Measurements from ENCODE around the gene DICER1.

The DICER1 gene

DNA sequence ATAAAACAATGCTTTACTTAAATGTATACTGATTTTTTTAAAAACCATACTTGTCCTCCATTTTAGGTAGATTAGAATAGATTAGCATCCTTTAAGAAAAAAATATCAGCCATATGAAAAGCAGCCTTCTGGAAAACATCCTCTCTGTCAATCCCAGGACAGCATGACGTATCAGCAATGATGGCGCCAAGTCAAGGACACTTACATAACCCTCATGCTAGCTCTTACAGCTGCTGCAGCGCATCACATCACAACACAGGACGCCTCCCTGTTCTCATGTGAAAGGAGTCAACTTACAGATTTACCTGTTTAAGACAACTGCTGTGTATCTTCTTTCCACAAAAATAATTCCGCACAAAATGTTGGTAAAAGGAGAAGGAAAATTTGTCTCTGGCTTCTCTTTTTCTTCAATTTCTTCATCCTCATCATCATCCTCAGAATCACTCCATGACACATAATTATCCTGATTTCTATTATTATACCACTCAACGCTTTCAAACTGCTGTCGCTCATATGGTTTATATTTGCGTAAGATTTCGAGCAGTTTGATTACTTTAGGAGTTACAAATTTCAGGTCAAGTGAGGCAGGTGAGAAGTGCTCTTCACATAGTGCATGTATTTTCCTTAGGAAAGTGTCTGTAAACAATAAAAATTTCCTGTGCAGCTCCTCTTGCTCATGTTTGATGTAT is 33.3 kb downstream of the DICER1 start:
- no peak for DNase-seq

DNA sequence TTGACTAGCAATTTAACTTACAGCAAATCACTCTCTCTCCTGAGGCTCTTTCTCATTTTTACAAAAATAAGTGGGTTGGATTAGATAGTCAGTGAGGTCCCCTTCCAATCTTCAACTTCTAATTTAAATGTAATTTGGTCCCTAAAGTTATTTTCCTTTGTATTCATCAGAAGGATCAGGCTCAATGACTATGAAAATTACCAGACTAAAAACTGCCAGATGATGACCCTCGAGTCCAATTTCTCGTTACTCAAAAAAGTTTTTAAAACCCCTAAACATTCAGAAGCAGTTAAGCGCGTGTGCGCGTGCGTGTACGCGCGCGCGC is 34.7 kb downstream of the DICER1 start:
- DNase-seq = no peak

DNA sequence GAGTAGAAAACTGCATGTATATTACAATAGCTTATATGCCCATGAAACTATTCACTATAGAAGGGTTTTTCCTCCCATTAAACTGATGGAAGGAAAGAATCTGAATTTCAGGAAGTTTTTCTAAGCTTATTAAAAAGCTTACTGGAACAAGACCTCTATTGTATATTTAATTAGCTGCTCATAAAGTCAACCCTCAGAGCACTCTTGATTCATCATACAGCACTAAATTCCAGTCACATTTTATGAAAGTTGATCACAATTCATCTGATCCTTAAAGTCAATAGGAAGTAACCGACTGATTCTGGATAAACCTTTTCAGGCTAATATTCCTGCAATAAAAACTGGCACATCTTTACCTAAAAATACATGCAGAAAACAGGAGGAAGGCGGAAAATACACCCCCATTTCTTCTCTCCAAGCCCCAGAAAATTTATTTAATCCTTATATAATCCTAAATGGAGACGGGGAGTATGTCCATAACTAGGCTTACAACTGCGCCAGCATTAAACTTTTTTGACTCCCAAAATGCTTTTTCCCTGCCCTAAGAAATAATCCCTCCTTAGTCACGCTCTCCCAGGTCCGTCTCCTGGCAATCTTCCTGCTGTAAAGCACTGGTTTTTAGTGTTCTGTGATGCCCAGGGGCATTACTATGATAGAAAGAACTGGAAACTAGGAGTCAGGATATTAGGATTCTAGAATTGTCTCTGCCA is 35.3 kb downstream of the DICER1 start:
- DNase-seq = no peak

DNA sequence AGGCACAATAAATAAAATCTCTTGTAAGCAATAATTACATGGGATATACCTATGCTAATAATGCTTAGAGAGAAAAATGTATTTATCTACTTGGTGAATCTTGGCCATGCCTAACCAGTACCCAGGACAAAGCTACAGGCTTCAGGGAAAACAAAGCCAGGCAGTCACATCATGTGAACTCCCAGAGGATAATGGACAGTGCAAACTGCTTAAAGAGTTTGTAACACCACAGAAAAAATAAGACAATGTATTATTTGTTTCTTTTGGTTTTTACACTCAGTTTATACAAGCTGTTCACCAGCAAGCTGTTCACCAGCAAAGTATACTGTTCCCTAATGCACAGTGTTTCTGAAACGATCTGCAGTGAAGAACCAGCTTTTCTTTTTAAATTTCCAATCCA is 38.0 kb downstream of the DICER1 start:
- DNase-seq = no peak

DNA sequence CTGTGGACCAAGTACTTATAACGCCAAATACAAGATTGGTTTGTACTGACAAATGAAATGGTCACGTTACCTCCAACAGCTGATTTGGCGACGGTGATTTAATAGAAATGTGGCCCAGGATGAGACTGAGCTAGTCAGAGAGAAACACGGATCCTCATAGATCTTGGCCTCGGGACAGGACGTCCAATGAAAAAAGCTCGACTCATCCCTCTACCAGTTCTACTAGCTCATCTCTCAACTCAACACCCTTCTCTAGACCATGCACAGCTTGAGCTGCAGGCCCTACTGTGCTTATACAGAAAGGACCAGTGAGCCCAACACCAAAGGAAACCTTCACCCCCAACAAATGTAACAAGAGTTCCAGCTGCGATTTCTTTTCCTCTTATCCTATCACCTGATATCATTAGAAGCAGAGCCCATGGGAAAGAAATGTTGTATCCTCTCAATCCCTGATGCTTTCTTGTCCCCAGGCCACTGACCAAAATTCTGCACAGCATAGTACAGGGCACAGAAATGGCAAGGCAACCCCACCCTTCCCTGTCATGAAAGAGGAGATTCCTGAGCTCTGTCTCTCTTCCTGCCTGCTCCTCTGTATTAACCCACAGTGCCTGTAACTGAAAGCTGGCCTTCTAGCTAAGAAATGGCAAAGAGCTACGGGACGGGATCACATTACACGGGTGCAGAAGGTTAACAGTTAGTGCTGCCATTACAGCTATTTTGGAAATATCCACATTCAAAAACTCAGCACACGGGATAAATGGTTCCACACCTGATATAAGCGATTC is 39.2 kb downstream of the DICER1 start:
- no peak for DNase-seq

DNA sequence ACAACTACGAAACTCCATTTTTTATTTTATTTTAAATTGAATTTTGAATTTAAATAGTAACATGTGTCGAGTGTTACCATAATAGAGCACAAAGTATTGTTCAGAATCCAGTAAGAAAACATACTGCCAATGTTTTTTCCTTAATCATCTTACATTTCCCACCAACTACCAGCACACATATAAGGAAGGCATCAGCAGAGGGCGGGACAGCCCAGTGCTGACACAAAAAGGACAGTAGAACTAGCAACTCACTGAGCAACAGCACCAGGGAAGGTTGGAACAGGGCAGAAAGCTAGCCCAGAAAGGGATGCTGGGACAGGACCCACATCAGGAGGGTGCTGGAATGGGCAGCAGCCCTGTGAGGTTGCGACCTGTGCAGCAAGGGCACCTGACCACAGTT is 43.9 kb downstream of the DICER1 start:
- DNase-seq = no peak

DNA sequence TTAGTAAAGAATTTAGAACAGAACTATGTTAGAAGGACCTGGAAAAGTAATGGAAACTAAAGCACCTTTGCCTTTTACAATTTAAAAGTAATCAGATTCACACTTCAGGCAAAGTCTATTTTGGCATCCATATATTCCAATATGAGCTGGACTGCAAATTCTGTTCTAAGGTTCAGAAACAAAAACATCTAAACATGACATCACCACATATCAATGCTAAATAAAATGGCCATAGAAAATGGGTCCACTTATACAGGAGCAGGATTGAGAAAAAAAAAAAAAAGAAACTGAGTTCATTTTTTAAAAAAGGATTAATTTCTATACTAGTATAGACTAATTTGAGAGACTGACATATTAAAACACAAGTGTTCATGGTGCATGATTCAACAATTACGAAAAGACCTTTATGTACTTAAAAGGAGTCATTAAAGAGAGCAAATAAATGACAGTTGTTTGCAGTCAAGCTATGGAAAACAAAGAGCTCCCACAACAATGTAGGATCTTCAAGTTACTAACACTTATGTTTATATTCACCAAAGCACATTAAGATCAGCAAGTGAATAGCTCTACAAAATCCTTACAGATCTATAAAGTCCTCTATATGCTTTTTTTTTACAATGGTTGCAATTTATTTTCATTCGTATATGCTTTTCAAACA is 45.7 kb downstream of the DICER1 start:
- no peak for DNase-seq

DNA sequence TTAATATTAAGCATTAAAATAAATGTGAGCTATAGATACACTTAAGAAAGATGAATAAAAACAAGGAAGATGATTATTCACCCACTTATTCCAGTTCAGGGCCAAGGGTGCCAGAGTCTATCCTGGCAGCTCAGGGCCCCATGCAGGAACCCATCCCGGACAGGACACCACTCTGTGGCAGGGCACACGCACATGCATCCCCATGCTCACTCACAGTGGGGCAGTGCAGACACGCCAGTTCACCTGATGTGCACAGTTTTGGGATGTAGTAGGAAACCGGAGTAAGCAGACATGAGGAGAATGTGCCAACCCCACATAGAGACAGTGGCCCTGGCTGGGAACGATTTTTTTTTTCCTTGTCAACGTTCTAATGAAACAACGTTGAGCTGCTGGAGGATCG is 47.2 kb downstream of the DICER1 start:
- DNase-seq = no peak

DNA sequence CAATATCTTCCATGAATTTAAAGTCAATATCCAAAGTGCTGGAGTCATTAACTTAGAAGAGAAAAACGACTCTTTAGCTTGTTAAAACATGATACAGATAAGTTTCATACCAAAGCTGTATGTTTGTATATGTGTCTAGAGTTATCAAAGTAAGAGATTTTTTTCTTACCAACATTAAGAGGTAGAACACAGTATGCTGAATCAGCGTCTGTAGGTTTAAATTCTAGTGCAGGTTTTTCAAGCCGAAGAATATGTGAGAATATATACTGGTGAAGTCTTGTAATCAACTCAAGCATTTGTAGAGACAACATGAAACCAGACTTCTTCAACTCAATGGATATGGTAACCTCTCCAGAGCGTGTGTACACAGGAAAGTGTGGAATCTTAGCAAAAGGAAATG is 49.6 kb downstream of the DICER1 start:
- no peak for DNase-seq

DNA sequence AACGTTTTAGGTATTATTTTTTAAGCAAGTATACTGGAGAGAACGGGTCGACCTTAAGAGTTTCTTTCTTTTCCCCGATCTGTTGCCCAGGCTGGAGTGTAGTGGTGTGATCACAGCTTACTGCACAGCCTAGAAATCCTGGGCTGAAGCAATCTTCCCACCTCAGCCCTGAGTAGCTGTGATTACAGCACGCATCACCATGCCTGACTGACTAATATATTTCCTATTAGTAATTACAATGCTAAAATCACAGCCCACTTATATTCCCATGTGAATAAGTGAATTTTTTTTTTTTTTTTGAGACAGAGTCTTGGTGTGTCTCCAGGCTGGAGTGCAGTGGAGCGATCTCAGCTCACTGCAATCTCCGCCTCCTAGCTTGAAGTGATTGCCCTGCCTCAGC is 50.4 kb downstream of the DICER1 start:
- DNase-seq = no peak

DNA sequence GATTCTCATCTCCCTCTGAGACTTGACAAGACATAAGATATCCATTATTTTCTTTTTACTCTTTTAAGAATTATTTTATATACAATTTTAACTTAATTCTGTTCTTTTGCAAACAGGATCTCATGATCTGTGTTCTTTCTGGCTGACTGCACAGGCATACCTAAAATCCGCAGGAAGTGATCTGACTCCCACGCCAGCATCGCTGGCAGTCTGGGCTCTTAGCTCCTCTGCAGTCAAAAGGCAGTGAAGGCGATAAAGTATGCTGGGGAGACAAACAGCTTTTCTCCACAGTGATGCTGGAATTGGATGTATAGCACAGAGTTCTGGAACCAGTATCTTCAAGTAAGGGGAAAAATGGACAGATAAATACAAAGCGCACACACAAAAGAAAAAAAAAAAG is 52.4 kb downstream of the DICER1 start:
- DNase-seq = no peak

DNA sequence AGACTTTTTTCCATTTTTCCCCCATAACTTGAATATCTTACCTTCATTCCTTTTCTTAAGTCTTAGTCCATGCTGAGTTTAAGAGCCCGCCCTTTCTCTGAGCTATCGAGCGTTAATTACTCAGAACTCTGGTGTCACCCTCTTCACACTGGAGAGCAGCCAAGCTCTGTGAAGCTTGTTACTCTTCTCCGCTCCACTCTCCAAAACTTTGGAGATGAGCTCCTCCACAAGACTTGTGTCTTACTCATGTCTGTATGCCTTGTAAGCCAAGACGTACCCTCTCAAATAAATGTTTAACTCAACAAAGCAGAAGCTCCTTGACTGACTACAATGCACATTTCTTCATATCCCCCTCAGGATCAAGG is 54.7 kb downstream of the DICER1 start:
- no peak for DNase-seq

DNA sequence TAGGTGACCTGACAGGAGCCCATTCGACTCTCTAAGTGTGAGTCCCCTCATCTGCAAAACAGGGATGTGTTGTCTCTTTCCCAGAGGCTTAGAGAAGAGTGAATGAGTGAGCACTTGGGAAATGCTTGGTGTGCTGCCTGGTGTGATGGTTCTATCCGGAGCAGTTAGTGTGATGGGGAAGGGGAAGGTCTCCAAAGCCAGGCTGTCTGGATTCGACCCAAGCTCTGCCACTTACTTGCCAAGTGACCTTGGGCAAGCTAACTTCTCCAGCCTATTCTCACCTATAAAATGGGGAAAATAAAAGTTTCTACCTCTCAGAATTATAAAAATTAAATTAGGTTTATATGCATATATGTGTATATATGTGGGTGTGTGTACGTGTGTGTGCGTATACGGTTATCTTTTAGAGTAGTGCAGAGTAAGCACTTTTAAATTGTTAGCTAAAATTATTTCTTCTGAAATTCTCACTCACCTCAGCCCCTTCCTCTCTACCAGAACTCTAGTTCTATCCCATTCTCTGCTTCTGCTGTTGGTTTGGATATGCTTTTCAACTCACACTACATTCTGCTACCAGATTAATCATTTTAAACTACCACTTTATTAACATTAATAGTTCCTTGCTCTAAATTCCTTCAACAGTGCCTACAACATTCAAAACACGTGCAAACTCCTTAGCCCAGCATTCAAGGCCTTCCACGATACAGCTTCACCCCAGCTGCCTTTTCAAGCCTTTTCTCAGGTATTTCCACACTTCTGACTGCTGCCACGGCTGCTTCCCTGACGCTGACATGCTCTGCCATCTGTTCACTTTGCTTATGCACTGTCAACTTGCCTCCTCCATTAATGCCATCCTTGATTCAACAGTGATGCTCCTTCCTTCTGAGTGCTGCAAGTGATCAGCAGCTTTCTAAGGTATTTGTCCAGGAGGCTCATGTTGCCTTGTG is 55.3 kb downstream of the DICER1 start:
- DNase-seq = no peak

DNA sequence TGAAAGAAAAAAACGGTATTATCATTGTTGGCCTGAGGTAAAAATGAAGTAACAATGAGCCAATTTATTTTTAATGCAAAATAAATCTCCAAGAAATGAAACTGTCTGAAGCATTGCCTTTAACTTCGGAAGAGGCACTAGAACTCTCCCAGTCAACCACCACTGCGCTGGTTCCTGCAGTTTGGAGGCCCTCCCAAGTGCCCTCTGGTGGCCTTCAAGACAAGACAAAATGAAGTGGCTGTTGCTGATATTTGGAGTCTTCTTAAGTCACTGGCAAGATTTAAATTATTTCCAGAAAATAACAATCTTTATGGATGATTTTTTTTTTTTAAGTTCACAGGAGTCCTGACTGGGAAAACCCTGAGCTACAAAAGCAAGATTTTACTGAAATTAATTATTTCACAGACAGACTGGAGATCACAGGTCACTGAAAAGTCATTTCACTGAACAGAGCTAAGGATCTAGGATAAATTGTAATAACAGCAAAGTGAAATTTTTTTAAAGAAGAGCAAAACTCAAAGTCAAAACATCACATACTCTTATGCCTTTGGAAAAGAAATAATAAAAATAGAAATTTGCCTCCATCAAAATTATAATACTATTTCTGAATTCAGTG is 58.2 kb downstream of the DICER1 start:
- DNase-seq = peak; percentile 22

DNA sequence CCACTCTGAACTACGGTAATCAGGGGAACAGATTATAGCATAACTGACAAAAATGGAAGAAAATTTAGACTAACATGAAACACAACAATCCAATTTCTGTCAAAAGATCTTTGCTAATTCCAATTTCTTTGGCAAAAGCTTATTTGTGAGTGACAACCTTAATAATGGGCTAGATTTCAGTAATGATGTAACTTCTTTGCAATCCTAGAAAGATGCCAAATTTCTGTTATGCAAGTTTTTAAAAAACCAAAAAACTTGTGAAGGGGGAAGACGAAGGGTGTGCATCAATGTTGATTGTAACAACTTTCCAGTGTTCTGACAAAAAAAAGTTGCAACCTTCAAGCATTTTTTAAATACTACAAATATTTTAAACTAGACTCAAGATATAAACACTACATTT is 59.9 kb downstream of the DICER1 start:
- DNase-seq = no peak

DNA sequence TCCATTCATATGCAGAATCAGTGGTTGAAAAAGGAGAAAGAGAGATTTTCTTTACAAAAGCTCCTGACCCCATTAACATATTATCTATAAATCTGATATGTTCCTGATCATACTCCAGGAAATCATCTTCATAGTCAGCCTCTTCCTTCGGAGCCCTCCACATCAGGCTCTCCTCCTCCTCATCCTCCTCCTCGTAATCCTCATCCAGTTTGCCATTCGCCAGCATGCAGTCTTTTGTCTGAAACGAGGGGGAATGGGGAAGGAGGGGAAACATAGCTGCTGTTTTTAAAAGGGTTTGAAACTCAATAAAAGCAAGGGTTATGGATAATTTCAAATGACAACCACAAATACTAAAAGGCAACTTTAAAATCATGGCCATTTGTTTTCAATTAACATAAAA is 60.9 kb downstream of the DICER1 start:
- DNase-seq = no peak

DNA sequence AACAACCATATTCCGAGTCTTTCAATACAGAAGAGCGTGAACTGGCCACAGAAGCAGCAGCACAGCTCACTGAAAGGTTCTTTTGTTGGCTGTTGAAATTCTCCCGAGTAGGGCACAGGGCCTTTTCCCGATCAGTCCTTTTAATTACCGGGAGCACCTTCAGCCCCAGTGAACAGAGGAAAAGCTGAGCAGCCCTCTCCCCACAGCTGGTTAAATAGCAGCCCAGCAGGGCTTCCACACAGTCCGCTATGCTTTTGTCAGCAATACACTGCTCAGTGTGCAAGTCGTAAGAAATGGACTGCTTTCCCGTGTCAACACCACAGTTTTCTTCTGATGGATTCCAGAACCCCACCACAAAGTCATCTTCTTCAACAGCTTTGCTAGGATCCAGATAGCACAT is 61.3 kb downstream of the DICER1 start:
- no peak for DNase-seq

DNA sequence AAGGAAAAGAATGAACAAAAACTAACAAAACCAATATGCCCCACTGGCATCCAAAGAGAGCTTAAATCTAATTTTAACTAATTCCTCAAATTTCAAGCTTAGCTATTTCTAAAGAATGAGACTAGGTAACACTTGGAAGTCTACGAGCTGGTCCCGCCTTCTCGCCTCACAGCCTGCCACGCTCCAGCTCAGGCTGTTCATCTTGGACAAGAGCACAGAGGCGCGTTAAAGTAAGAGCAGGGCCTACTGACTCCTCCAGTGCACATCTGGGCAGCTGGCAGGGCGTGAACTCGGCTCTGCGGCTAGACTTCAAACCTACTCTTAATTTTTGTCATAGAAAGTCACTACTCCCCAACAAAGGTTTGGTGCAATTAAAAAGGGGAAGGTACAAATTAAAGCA is 64.6 kb downstream of the DICER1 start:
- DNase-seq = no peak

DNA sequence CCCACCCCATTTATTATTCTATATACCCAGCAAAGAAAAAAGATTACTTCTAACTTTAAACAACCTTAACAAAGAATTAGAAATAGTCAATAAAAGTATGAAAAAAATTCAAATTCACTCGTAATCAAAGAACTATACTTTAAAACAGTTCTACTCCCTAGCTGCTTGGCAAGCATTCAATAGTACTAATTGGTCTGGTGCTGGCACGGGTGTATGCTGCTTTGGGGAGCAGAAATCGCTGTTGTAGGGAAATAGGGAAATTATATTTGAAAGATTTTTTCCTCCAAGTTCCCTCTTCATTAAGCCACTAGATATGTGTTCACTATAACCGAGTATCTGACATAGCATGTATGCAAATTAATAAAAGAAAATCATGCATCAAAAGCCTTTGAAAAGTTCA is 65.7 kb downstream of the DICER1 start:
- no peak for DNase-seq

DNA sequence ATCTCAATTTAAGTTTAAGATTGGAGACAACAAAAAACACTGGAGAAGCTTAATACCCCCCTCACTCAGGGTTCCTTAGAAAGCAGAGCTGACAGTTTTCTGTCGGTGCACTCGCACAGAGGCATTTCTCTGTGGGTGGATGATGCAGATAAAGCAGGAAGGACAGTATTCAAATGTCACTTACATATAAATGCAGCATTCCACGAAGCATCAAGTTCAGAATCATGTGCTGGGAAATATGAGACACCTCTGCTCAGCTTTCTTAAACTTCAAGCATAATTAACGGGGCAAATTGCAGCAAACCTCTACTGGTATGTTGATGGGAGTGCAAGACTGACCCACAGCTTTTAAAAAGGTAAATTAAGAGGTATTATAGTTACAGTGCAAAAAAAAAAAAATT is 68.7 kb downstream of the DICER1 start:
- DNase-seq = no peak

DNA sequence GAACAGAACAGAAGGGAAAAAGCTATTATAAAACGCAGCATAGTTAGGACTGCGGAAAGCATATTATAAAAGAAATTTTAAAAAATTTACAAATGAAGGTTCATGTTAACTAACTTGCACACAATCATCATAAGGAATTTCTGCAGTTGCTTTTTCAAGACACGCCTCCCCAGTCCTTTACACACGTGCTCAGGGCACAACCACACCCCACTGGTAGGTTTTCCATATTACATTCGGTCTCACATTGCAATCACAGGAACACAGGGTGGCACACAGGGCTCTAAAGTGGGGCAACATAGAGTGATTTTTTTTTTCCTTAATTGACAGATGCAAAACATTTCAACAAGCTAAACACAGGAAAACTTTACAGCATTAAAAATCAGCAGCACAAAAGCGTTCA is 69.7 kb downstream of the DICER1 start:
- DNase-seq = no peak

DNA sequence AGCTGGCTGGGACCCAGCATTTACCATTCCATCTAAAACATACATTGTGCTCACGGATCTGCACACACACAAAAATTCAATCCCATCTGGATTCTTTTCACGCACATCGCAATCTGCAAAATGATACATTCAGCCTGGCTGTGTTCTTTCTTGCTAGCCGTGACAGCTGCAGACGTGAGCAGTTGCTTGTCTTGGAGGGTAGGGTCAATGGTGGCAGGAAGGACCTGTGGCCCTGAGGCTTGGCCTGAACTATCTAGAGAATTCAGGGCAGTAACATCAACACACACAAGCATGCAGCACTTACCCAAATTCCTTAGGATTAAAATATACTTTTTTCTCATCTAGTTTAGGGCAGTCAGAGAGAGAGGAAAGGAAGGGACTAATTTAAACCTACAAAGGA is 72.0 kb downstream of the DICER1 start:
- DNase-seq = no peak

Data from activated T-cell treated with anti-CD3 and anti-CD28 coated beads, Interleukin-2, amount 50 U/mL, for 1 hour (primary cell).